GM12878 (cell line): Measurements from ENCODE around the gene ERFL. TPM values are rescaled to one million over a fixed set of nuclear protein-coding genes. Genes with fewer than 3 reads are reported as not detected.

Experiments
- ATF7 ChIP-seq: fragments of 450-650 bp; IDR thresholded peaks from 2 replicates; pipeline ENCODE4 v1.6.1; 2016; ENCODE audit warnings: low read depth, mild to moderate bottlenecking
- CREB1 ChIP-seq: IDR thresholded peaks from 2 replicates; pipeline ENCODE4 v1.6.1; 2012; ENCODE audit warnings: low read depth, mild to moderate bottlenecking, inconsistent platforms
- FOS ChIP-seq: IDR thresholded peaks from 3 replicates; pipeline ENCODE4 v1.6.1; 2011; ENCODE audit warnings: borderline replicate concordance; ENCODE audit not compliant: insufficient read length; ENCODE audit errors: extremely low read depth
- FOXK2 ChIP-seq: fragments of 450-650 bp; IDR thresholded peaks from 2 replicates; pipeline ENCODE4 v1.6.1; 2017; ENCODE audit warnings: mild to moderate bottlenecking, moderate library complexity
- HCFC1 ChIP-seq: fragments of 150-350 bp; IDR thresholded peaks from 2 replicates; pipeline ENCODE4 v1.6.1; 2014; ENCODE audit warnings: low read length
- IKZF1 ChIP-seq: fragments of 450-650 bp; conservative IDR thresholded peaks from 2 replicates; pipeline ENCODE4 v1.6.1; 2017; ENCODE audit warnings: antibody characterized with exemption, mild to moderate bottlenecking
- KAT2A ChIP-seq: conservative IDR thresholded peaks from 2 replicates; pipeline ENCODE4 v1.6.1; 2011; ENCODE audit warnings: low read depth, low read length; ENCODE audit not compliant: control insufficient read depth
- MEF2A ChIP-seq: IDR thresholded peaks from 2 replicates; pipeline ENCODE4 v1.6.1; 2011; ENCODE audit warnings: low read depth, mild to moderate bottlenecking, low read length, moderate library complexity; ENCODE audit not compliant: insufficient read depth
- NBN ChIP-seq: fragments of 450-650 bp; IDR thresholded peaks from 2 replicates; pipeline ENCODE4 v1.6.1; 2016
- NFIC ChIP-seq: IDR thresholded peaks from 2 replicates; pipeline ENCODE4 v1.6.1; 2012; ENCODE audit warnings: low read depth, mild to moderate bottlenecking, inconsistent platforms, low read length, moderate library complexity
- NR2C1 ChIP-seq: fragments of 450-650 bp; IDR thresholded peaks from 2 replicates; pipeline ENCODE4 v1.6.1; 2017; ENCODE audit warnings: antibody characterized with exemption, mild to moderate bottlenecking, moderate library complexity
- NR2C2 ChIP-seq: IDR thresholded peaks from 2 replicates; pipeline ENCODE4 v1.6.1; 2011; ENCODE audit warnings: borderline replicate concordance, low read depth; ENCODE audit not compliant: control insufficient read depth, insufficient read length
- RAD21 ChIP-seq: IDR thresholded peaks from 2 replicates; pipeline ENCODE4 v1.6.1; 2011; ENCODE audit warnings: mild to moderate bottlenecking, low read depth, low read length, moderate library complexity; ENCODE audit not compliant: insufficient read depth
- RAD51 ChIP-seq: fragments of 450-650 bp; IDR thresholded peaks from 2 replicates; pipeline ENCODE4 v1.6.1; 2016; ENCODE audit warnings: moderate library complexity, mild to moderate bottlenecking, inconsistent platforms
- SIX5 ChIP-seq: IDR thresholded peaks from 2 replicates; pipeline ENCODE4 v1.6.1; 2011; ENCODE audit warnings: mild to moderate bottlenecking, low read depth, low read length, moderate library complexity; ENCODE audit not compliant: severe bottlenecking
- SPI1 ChIP-seq: IDR thresholded peaks from 2 replicates; pipeline ENCODE4 v1.6.1; 2011; ENCODE audit warnings: low read depth, mild to moderate bottlenecking, low read length, moderate library complexity, borderline replicate concordance; ENCODE audit not compliant: insufficient read depth
- SUPT20H ChIP-seq: IDR thresholded peaks from 2 replicates; pipeline ENCODE4 v1.6.1; 2011; ENCODE audit warnings: low read depth, mild to moderate bottlenecking, low read length, moderate library complexity, borderline replicate concordance; ENCODE audit not compliant: control insufficient read depth
- TCF7 ChIP-seq: IDR thresholded peaks from 2 replicates; pipeline ENCODE4 v1.6.1; 2014; ENCODE audit warnings: antibody characterized with exemption, borderline replicate concordance
- WRNIP1 ChIP-seq: IDR thresholded peaks from 2 replicates; pipeline ENCODE4 v1.6.1; 2011; ENCODE audit warnings: low read depth, low read length, improper control_type of control experiment, borderline replicate concordance
- YBX1 ChIP-seq: fragments of 450-650 bp; IDR thresholded peaks from 2 replicates; pipeline ENCODE4 v1.6.1; 2016; ENCODE audit warnings: antibody characterized with exemption
- polyA plus RNA-seq, 11 experiments: library from polyadenylated mRNA; depleted of rRNA in 4 of 11; unstranded in 6 of 11; stranded (reverse) in 5 of 11; fragments of >200 nt; fragmentation: Nextera tagmentation in 4 of 11; fragmentation: Illumina TruSeq in 1 of 11; extraction: Ambion mirVana in 4 of 11; extraction: Trizol in 1 of 11; gene quantifications; 1 replicate in 1 of 11; 2 replicates in 10 of 11; pipeline versions ENCODE4 v1.2.1 to v1.2.3, GENCODE V29; 2011 to 2016; ENCODE audit warnings: inconsistent platforms in 2 of 11, missing spikeins in 2 of 11, low read depth in 1 of 11
- total RNA-seq, 4 experiments: library from RNA; depleted of rRNA in 3 of 4; stranded (reverse); fragments of >200 nt in 3 of 4; fragmentation: Illumina TruSeq in 1 of 4; extraction: Trizol in 1 of 4; gene quantifications; 2 replicates each; pipeline versions ENCODE4 v1.2.1 to v1.2.3, GENCODE V29; 2013 to 2021
- TF ChIP-seq, protein P1 (sequence below), 3 experiments: IDR thresholded peaks in 2 of 3; conservative IDR thresholded peaks in 1 of 3; 2 replicates each; pipeline ENCODE4 v1.5.1; 2011; ENCODE audit warnings: low read depth in 3 of 3, low read length in 3 of 3, mild to moderate bottlenecking in 3 of 3, control low read depth in 2 of 3, moderate library complexity in 2 of 3, inconsistent platforms in 1 of 3, mixed read lengths in 1 of 3; ENCODE audit not compliant: control insufficient read depth in 2 of 3, insufficient read depth in 1 of 3; ENCODE audit errors: extremely low read depth in 1 of 3
- TF ChIP-seq, protein P2 (sequence below): fragments of 450-650 bp; IDR thresholded peaks from 2 replicates; pipeline ENCODE4 v1.6.1; 2016; ENCODE audit warnings: mild to moderate bottlenecking
- TF ChIP-seq, protein P3 (sequence below): IDR thresholded peaks from 2 replicates; pipeline ENCODE4 v1.6.1; 2012; ENCODE audit warnings: low read depth, low read length, improper control_type of control experiment
- TF ChIP-seq, protein P4 (sequence below): fragments of 450-650 bp; IDR thresholded peaks from 2 replicates; pipeline ENCODE4 v1.6.1; 2017; ENCODE audit warnings: mild to moderate bottlenecking, low read depth, inconsistent platforms; ENCODE audit not compliant: poor library complexity, severe bottlenecking
- TF ChIP-seq, protein P5 (sequence below): fragments of 450-650 bp; IDR thresholded peaks from 2 replicates; pipeline ENCODE4 v1.6.1; 2016; ENCODE audit warnings: mild to moderate bottlenecking

Gene ERFL
- total and polyA plus RNA-seq, 10 of the 15 experiments (the other 5 are each of a cell fraction or from before 2014, with no cell fraction given), result 0.04 to 0.10 (median 0.05) TPM; not detected in 7

DNA sequence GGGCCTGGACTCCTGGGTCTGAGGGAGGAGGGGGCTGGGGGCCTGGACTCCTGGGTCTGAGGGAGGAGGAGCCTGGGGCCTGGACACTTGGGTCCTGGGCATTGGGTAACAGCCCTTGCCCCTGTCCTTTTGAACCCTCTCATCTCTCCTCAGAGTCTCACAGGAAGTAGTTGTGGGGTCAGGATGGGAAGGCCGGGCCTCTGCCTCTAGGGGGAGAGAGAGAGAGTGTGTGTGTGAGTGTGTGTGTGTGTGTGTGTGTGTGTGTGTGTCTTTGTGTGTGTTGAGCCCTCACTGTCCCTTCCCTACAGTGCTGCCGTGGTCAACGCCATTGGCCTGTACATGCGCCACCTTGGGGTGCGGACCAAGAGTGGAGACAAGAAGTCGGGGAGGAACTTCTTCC is 34.4 kb downstream of the ERFL start (continued):
- TF ChIP-seq NR2C2 (no peak), FOS (no peak), CREB1 (no peak), YBX1 (no peak), KAT2A (no peak), RAD21 (no peak), TCF7 (no peak), SIX5 (no peak), SUPT20H (no peak), MEF2A (no peak), ATF7 (no peak), SPI1 (no peak), RAD51 (no peak), IKZF1 (0 out of 2 replicates have a peak, but pooled peaks have one; percentile 29), NFIC (no peak), FOXK2 (no peak), NBN (peak; percentile 75), NR2C1 (peak; percentile 70), HCFC1 (no peak), WRNIP1 (no peak)
- TF ChIP-seq, protein P1, sequence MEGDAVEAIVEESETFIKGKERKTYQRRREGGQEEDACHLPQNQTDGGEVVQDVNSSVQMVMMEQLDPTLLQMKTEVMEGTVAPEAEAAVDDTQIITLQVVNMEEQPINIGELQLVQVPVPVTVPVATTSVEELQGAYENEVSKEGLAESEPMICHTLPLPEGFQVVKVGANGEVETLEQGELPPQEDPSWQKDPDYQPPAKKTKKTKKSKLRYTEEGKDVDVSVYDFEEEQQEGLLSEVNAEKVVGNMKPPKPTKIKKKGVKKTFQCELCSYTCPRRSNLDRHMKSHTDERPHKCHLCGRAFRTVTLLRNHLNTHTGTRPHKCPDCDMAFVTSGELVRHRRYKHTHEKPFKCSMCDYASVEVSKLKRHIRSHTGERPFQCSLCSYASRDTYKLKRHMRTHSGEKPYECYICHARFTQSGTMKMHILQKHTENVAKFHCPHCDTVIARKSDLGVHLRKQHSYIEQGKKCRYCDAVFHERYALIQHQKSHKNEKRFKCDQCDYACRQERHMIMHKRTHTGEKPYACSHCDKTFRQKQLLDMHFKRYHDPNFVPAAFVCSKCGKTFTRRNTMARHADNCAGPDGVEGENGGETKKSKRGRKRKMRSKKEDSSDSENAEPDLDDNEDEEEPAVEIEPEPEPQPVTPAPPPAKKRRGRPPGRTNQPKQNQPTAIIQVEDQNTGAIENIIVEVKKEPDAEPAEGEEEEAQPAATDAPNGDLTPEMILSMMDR (IDR thresholded peaks at IDR 0.05 in 2 of 3, conservative IDR thresholded peaks at IDR 0.05 in 1 of 3; ENCODE audit: control insufficient read depth in 2 of 3, extremely low read depth in 1 of 3, insufficient read depth in 1 of 3, low read depth in 3 of 3, low read length in 3 of 3), result peak; percentile 19 to 29 (median 20); a peak in 2 of 6 replicates
- TF ChIP-seq, protein P2, sequence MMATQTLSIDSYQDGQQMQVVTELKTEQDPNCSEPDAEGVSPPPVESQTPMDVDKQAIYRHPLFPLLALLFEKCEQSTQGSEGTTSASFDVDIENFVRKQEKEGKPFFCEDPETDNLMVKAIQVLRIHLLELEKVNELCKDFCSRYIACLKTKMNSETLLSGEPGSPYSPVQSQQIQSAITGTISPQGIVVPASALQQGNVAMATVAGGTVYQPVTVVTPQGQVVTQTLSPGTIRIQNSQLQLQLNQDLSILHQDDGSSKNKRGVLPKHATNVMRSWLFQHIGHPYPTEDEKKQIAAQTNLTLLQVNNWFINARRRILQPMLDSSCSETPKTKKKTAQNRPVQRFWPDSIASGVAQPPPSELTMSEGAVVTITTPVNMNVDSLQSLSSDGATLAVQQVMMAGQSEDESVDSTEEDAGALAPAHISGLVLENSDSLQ, result no peak
- TF ChIP-seq, protein P3, sequence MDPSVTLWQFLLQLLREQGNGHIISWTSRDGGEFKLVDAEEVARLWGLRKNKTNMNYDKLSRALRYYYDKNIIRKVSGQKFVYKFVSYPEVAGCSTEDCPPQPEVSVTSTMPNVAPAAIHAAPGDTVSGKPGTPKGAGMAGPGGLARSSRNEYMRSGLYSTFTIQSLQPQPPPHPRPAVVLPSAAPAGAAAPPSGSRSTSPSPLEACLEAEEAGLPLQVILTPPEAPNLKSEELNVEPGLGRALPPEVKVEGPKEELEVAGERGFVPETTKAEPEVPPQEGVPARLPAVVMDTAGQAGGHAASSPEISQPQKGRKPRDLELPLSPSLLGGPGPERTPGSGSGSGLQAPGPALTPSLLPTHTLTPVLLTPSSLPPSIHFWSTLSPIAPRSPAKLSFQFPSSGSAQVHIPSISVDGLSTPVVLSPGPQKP, result no peak
- TF ChIP-seq, protein P4, sequence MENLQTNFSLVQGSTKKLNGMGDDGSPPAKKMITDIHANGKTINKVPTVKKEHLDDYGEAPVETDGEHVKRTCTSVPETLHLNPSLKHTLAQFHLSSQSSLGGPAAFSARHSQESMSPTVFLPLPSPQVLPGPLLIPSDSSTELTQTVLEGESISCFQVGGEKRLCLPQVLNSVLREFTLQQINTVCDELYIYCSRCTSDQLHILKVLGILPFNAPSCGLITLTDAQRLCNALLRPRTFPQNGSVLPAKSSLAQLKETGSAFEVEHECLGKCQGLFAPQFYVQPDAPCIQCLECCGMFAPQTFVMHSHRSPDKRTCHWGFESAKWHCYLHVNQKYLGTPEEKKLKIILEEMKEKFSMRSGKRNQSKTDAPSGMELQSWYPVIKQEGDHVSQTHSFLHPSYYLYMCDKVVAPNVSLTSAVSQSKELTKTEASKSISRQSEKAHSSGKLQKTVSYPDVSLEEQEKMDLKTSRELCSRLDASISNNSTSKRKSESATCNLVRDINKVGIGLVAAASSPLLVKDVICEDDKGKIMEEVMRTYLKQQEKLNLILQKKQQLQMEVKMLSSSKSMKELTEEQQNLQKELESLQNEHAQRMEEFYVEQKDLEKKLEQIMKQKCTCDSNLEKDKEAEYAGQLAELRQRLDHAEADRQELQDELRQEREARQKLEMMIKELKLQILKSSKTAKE, result no peak
- TF ChIP-seq, protein P5, sequence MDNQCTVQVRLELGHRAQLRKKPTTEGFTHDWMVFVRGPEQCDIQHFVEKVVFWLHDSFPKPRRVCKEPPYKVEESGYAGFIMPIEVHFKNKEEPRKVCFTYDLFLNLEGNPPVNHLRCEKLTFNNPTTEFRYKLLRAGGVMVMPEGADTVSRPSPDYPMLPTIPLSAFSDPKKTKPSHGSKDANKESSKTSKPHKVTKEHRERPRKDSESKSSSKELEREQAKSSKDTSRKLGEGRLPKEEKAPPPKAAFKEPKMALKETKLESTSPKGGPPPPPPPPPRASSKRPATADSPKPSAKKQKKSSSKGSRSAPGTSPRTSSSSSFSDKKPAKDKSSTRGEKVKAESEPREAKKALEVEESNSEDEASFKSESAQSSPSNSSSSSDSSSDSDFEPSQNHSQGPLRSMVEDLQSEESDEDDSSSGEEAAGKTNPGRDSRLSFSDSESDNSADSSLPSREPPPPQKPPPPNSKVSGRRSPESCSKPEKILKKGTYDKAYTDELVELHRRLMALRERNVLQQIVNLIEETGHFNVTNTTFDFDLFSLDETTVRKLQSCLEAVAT, result peak; percentile 56; the same call in 1 of the 2 replicates
